GM23338 (cell line): ENCODE measurements around the gene TSFM. TPM values are rescaled to one million over a fixed set of nuclear protein-coding genes. Genes with fewer than 3 reads are reported as not detected.
A peak's percentile ranks its signal among the peaks of the same experiment; 100 is the strongest.

Source experiments
- ATAC-seq: fragments of 200-7000 bp; cut with Tn5 transposase; 3 replicates; pipeline ENCODE4 v1.9.1; 2020
- DNase-seq: peaks from one replicate; pipeline ENCODE4 v3.0.0-alpha.2; 2015; ENCODE audit warnings: low spot score
- H2AFZ ChIP-seq: fragments of 200-600 bp; sonication (generic); 2 replicates; pipeline ENCODE4 v1.8.0; 2016; ENCODE audit warnings: antibody characterized with exemption, mild to moderate bottlenecking, moderate library complexity
- H3F3A ChIP-seq: fragments of 200-600 bp; sonication (generic); replicated peaks from 2 replicates; pipeline ENCODE4 v1.8.0; 2017; ENCODE audit warnings: antibody characterized with exemption, mixed run types, low read depth
- H3K27ac ChIP-seq: fragments of 200-600 bp; sonication (generic); 2 replicates; pipeline ENCODE4 v1.6.1; 2016; ENCODE audit warnings: low read depth
- H3K27me3 ChIP-seq: fragments of 200-600 bp; sonication (generic); 2 replicates; pipeline ENCODE4 v1.8.0; 2016; ENCODE audit warnings: mild to moderate bottlenecking, mixed run types, moderate library complexity; ENCODE audit not compliant: insufficient read depth
- H3K36me3 ChIP-seq: fragments of 200-600 bp; sonication (generic); 2 replicates; pipeline ENCODE4 v1.8.0; 2016; ENCODE audit warnings: mild to moderate bottlenecking; ENCODE audit not compliant: insufficient read depth
- H3K4me1 ChIP-seq: fragments of 200-600 bp; sonication (generic); 2 replicates; pipeline ENCODE4 v1.8.0; 2016; ENCODE audit warnings: mild to moderate bottlenecking, moderate library complexity; ENCODE audit not compliant: insufficient read depth
- H3K4me2 ChIP-seq: fragments of 200-600 bp; sonication (generic); 2 replicates; pipeline ENCODE4 v1.7.1; 2017; ENCODE audit warnings: mixed run types
- H3K4me3 ChIP-seq: fragments of 200-600 bp; sonication (generic); 2 replicates; pipeline ENCODE4 v1.6.1; 2016; ENCODE audit warnings: mixed run types
- H3K79me2 ChIP-seq: fragments of 200-600 bp; sonication (generic); replicated peaks from 2 replicates; pipeline ENCODE4 v1.8.0; 2017; ENCODE audit warnings: mild to moderate bottlenecking; ENCODE audit not compliant: insufficient read depth
- H3K9me2 ChIP-seq: fragments of 200-600 bp; sonication (generic); 2 replicates; pipeline ENCODE4 v1.8.0; 2017; ENCODE audit not compliant: insufficient read depth
- H4K20me1 ChIP-seq: fragments of 200-600 bp; sonication (generic); replicated peaks from 2 replicates; pipeline ENCODE4 v1.8.0; 2017; ENCODE audit warnings: mild to moderate bottlenecking; ENCODE audit not compliant: insufficient read depth
- H3K27ac Mint-ChIP-seq: 2 replicates; pipeline ENCODE4 v1.8.0; 2020; ENCODE audit warnings: inconsistent platforms, mild to moderate bottlenecking, moderate library complexity, mixed read lengths
- H3K27me3 Mint-ChIP-seq: 3 replicates; pipeline ENCODE4 v1.8.0; 2022; ENCODE audit warnings: low read depth, mild to moderate bottlenecking, moderate library complexity, mixed read lengths, inconsistent platforms; ENCODE audit not compliant: insufficient read depth, poor library complexity
- H3K36me3 Mint-ChIP-seq: 3 replicates; pipeline ENCODE4 v1.8.0; 2021; ENCODE audit warnings: low read depth, mild to moderate bottlenecking, inconsistent platforms, moderate library complexity, mixed read lengths
- H3K4me1 Mint-ChIP-seq: 3 replicates; pipeline ENCODE4 v1.8.0; 2020; ENCODE audit warnings: mild to moderate bottlenecking, inconsistent platforms, mixed read lengths
- H3K4me3 Mint-ChIP-seq: 3 replicates; pipeline ENCODE4 v1.8.0; 2021; ENCODE audit warnings: moderate library complexity, mild to moderate bottlenecking, inconsistent platforms, mixed read lengths
- H3K9me3 Mint-ChIP-seq: 3 replicates; pipeline ENCODE4 v1.8.0; 2020; ENCODE audit warnings: moderate library complexity, mild to moderate bottlenecking, inconsistent platforms, mixed read lengths
- CREB1 ChIP-seq: fragments of 250-450 bp; sonication (Bioruptor Pico); IDR thresholded peaks from 2 replicates; pipeline ENCODE4 v1.5.0; 2020; ENCODE audit warnings: low read depth, mild to moderate bottlenecking, moderate library complexity
- EZH2 ChIP-seq: fragments of 200-600 bp; sonication (generic); IDR thresholded peaks from one replicate; pipeline ENCODE4 v1.8.0; 2017; ENCODE audit warnings: antibody characterized with exemption, mild to moderate bottlenecking, low read depth; ENCODE audit not compliant: unreplicated experiment
- ZNF462 ChIP-seq: fragments of 250-450 bp; sonication (Bioruptor Pico); IDR thresholded peaks from 2 replicates; pipeline ENCODE4 v1.5.0; 2020; ENCODE audit warnings: mild to moderate bottlenecking, moderate library complexity
- polyA plus RNA-seq: library from polyadenylated mRNA; unstranded; fragments of >200 nt; fragmentation: Nextera tagmentation; extraction: Ambion mirVana; gene quantifications from 2 replicates; pipeline ENCODE4 v1.2.1, GENCODE V29; 2016
- total RNA-seq: library from RNA; depleted of rRNA; stranded (reverse); fragments of >200 nt; shearing (Covaris generic); gene quantifications from 2 replicates; pipeline ENCODE4 v1.2.3, GENCODE V29; 2014
- TF ChIP-seq, protein P1 (sequence below), 2 experiments: fragments of 200-600 bp in 1 of 2; sonication (generic) in 1 of 2; conservative IDR thresholded peaks; 2 replicates each; pipeline versions ENCODE4 v1.5.1 to v1.6.1; 2016 to 2017; ENCODE audit warnings: antibody characterized with exemption in 2 of 2, low read depth in 2 of 2, mild to moderate bottlenecking in 2 of 2, moderate library complexity in 1 of 2

Gene TSFM
- total and polyA plus RNA-seq, 2 experiments from 2014 or later: 29.5 to 43.1 TPM

- no peaks in the 10 kb centered on the region; the same call in 2 of the 3 replicates for H3K36me3 Mint-ChIP-seq
- peaks cover 100% of the 10 kb centered on the region for H3K27me3 ChIP-seq
- H3K36me3 ChIP-seq: no peaks in the 10 kb centered on the region
- H3K27ac ChIP-seq: no peak overlapping the region
- DNase-seq (peak; percentile 91), ATAC-seq (peak; percentile 67)
- TF ChIP-seq, protein P1, sequence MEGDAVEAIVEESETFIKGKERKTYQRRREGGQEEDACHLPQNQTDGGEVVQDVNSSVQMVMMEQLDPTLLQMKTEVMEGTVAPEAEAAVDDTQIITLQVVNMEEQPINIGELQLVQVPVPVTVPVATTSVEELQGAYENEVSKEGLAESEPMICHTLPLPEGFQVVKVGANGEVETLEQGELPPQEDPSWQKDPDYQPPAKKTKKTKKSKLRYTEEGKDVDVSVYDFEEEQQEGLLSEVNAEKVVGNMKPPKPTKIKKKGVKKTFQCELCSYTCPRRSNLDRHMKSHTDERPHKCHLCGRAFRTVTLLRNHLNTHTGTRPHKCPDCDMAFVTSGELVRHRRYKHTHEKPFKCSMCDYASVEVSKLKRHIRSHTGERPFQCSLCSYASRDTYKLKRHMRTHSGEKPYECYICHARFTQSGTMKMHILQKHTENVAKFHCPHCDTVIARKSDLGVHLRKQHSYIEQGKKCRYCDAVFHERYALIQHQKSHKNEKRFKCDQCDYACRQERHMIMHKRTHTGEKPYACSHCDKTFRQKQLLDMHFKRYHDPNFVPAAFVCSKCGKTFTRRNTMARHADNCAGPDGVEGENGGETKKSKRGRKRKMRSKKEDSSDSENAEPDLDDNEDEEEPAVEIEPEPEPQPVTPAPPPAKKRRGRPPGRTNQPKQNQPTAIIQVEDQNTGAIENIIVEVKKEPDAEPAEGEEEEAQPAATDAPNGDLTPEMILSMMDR (conservative IDR thresholded peaks at IDR 0.05; ENCODE audit: low read depth in 2 of 2): peak; percentile 56 to 83
- no peak for TF ChIP-seq CREB1 (CRISPR knock-in tag)
- TF ChIP-seq ZNF462 (CRISPR knock-in tag): no peak
- peak; percentile 75 for TF ChIP-seq EZH2
- H3K4me2 ChIP-seq: peak overlapping the region; percentile 91
- no peaks in the 10 kb centered on the region for H3K9me2 ChIP-seq
- H3K27ac Mint-ChIP-seq: no peak overlapping the region
- peaks cover 10% of the 10 kb centered on the region for H3F3A ChIP-seq
- peaks cover 19% of the 10 kb centered on the region for H3K4me1 ChIP-seq
- H3K4me1 Mint-ChIP-seq: peaks cover 32% of the 10 kb centered on the region
- H3K4me3 Mint-ChIP-seq: peak overlapping the region; percentile 79
- H4K20me1 ChIP-seq: no peaks in the 10 kb centered on the region
- peak overlapping the region; percentile 76 for H2AFZ ChIP-seq
- H3K4me3 ChIP-seq: peak overlapping the region; percentile 62
- peaks cover 91% of the 10 kb centered on the region for H3K27me3 Mint-ChIP-seq
- H3K9me3 Mint-ChIP-seq: peaks cover 2% of the 10 kb centered on the region
- no peaks in the 10 kb centered on the region for H3K79me2 ChIP-seq
Observed at GRCh38 chr12:57735952-57736740, 46.4 kb upstream of the TSFM start.
